HG02943 (cell line): Measurements from ENCODE around the gene UQCRQ.
A peak's percentile ranks its signal among the peaks of the same experiment; 100 is the strongest.

Experiments
- ATAC-seq: cut with Tn5 transposase; IDR thresholded peaks from one replicate; pipeline ENCODE4 v1.9.1; 2021; ENCODE audit warnings: mild to moderate bottlenecking, low read depth, moderate library complexity; ENCODE audit not compliant: unreplicated experiment

Gene UQCRQ

DNA sequence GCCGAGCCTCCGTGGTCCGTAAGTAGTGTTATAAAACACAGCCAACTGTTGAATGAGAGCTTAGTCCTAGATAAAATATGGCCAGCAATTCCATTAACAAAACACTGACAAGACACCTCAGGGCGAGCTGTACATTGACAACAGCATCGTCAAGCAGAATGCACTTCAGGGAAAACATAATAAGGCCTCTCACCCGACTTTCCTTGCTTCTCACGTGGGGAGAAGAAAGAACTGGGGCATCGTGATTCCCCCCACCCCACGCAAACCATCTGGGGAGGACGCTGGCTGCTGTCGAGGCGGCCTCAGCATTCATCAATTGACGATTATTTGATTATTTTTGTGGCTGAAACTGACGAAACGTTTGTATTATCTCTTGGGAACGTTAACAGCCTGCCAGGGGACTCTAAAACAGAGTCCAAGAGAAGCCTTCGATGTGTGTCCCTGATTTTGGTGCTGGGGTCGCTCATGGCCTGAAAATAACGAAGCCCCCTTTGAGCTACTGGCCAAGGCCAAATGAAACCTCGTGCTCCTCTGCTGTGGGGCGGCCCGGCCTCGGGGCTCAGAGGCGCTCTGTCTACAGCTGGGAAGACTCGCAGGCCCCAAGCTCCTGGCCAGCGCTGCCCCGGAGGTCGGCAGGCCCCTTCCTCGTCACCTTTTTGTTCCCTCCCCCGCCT is 637 bp upstream of the UQCRQ start:
- peak; percentile 25 for ATAC-seq

DNA sequence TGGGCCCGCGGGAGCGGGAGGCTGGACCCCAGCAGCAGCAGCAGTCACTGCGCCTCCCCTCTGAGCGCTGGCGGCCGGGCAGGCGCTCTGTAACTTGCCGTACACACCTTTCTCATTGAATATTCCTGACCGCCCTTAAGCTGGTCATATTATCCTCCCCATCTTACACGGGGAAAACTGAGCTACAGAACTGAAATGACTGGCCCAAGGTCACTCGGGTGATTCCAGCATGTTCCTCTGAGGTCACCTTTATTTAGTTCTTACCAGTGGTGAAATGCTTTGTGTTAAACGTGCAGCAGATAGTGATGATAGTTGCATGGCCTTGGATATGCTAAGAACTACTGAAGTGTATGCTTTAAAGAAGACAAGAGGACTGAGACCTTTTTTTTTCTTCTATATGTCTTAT is 607 bp downstream of the UQCRQ start:
- ATAC-seq, result no peak

DNA sequence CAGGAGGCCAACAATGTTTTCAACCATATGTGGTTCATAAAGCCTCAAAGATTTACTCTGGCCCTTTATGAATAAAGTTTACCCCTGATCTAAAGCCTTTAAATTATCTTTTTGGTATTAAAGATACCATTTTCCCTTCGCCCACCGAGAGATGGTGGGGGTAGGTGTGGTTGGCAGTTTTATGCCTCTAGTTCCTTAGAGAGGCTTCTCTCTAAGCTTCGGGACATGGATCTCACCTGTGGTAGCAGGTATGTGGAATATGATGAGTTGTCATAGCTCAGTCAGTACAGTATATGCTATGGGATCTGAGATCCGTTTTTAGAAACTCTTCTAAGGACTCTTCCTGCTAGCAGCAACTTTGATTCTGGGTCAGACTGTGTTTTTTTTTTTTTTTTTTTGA is 2.3 kb downstream of the UQCRQ start:
- no peak for ATAC-seq

DNA sequence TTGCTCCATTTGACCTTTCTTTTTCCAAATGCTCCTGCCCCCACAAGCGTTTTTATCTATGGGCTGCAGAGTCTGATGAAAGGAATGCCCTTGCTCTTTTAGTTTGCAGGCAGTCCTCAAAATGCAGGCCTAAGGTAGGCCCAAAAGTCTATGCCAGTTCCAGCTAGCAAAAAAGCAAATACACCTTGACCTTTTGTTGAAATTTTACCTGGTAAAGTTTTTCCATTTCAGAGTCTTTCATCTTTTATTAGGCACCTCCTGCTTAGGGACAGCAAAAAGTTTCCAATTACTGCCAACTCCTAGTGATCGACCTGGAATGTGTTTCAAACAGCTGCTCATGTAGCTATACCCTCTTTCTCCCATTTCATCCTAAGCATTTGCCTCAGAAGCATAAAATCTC is 4.4 kb downstream of the UQCRQ start:
- no peak for ATAC-seq

DNA sequence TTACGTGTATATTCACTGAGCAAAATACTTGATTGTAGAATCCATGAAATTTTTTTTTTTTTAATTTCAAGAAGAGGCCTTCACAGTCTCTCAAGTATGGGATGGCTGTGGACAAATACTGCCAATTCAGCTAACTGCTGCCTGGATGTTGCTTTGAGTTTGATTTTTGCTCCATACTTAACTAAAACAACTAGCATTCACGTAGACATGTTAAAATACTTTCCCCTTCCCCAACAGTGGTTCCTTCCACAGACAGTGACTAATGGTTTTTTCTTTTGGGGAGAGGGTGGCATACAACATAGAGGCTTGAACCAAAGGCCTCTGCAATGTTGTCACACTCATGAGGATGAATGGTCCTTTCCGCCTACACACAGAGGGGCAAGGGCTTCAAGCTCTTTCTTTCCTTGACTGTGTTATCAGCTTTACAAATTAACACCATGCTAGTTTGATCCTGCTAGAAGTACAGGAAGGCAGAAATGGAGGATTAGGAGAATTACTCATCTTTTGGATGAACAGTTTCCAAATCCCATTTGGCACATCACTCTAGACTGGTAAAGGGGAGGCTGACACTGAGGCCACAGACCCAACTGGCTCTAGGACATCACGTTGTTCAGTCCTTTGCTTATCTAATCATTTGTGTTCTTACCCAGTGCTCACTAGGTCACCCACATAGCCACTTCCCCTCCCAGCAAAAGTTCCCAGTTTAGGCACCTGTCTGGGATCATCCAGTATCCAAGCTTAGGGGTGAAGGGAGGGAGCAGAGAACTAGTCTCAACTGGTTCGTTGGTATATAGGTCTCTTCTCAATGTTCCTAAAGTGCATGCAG is 5.2 kb downstream of the UQCRQ start:
- ATAC-seq, result no peak

DNA sequence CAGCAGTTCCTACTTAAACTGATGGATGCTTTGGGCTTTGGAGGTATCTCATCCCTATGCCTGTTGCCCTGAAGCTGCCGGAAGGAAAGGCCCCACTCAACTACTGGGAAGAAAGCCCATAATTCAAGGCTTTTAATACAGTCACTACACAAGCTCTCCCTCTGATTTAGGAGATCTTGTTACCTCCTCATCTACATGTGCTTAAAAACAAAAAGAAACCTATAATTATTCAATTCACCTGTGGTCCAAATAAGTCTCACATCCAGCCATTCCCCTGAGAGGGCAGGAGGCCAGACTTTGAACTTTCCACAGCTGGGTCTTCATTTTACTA is 6.3 kb downstream of the UQCRQ start:
- ATAC-seq, result no peak

DNA sequence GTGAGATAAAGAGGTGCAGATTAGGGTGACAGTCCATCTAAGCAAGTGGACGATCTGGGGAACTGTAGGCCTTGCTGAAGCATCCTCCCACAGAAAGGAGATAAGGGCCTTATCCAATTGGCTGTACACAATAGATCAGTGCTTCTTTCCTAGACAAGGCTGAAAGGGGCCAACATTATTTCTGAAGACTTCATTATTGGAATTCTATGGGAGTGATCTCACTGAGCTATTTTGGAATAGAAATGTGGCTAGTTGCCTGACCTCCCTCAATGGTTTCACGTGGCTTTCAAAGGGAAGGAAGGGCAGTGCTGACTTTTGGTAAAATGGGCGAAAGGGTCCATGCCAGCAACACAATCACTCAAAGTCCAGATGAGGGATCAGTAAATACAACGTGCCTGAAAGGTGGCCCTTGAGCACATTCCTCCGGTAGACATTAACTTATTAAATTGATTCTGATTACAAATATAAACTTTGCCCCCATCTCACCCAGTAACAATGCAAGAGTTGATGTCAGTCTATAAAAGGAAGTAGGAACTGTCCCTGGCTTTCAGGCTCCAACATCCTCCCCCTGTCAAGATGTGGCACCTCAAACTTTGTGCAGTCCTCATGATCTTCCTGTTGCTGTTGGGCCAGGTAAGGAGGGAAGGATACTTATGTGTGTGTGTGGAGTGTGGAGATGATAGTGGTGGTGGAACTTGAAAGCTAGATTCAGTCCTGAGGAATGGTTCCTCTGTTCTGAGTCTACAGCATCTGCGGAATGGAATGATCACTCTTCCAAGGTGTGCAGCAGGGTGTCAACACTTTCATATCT is 6.9 kb downstream of the UQCRQ start, which contains the start of gene LEAP2:
LEAP2 (plus strand) TSS at position 550 of the 811 bp plus-strand sequence; CDS start at position 577, 27 bp downstream.
- ATAC-seq, result no peak

DNA sequence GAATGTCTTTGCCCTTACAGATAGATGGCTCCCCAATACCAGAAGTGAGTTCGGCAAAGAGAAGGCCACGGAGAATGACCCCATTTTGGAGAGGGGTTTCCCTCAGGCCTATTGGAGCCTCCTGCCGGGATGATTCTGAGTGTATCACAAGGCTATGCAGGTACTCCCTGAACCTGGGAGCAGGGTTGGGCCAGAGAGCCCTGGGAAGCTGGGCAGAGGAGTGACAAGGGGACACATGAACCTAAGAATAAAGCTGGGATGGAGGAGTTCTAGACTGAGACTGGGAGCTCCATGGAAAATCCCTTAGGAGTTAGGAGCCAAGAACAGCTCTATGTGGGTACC is 7.5 kb downstream of the UQCRQ start:
- no peak for ATAC-seq

DNA sequence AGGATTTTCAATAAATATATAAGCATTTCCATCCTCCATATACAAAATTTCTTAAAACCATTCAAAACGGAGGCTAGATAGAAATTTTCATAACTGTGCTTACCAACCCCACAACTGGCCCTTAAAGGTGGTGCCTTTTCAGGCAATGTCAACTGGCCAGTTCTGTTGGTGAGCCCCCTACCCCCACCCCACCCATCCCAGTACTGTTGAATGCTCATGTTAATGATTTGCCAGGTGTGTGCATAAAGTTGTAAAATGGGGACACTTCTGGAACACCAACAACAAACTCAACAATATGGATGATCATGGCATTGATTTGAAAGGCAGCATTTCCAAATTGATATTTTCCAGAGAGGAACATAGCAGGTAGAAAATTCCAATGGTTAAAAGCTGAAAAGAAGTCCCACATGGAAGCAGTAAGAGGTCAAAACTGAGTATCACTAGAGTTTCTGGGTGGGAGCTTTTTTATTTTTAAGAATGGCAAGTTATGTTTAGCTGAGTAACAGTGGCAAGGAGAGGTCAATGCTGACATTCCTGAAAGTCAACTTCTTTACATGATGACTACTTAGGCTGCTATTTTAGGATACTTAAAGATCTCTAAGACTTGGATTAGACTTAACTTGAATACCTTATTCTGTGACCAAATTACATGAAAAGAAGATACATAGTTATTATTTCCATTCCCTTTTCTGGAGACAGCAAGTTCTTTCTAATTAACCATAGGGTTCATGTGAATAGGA is 9.7 kb downstream of the UQCRQ start:
- ATAC-seq, result no peak

DNA sequence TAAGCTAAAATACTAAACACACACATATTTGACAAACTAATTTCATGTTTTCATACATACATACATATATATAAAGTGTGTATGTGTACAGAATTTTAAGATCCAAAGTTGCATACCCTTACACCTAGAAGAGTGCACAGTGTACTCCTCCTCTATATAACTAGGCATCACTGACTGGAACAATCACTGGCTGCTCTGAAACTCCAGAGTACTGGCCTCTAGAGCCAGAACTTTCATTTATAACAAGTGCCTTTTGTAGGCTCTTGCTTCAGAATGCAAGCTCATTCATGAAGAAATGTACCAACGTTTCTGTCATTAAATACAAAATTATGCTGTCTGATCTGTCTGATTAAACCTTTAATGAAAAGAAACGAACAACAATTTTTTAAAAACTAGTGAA is 11.0 kb downstream of the UQCRQ start:
- ATAC-seq, result no peak

DNA sequence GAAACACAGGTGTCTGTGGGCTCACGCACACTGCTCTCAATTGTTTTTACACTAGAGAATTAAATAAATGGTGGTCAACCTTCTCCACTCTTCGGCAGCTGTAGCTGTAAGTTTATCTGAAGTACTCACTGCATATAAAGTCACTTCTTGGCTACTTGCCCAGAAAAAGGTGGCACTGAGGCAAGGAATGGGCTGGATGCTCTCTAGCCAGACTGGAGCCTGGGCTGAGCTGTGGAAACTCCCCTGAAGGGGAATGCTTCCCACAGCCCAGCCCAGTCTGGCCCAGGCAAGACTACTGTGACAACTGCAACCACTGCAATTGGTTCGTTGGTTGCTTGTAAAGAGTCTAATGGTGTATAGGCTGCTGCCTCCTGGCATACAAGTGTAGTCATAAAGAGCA is 11.5 kb downstream of the UQCRQ start:
- ATAC-seq, result no peak

DNA sequence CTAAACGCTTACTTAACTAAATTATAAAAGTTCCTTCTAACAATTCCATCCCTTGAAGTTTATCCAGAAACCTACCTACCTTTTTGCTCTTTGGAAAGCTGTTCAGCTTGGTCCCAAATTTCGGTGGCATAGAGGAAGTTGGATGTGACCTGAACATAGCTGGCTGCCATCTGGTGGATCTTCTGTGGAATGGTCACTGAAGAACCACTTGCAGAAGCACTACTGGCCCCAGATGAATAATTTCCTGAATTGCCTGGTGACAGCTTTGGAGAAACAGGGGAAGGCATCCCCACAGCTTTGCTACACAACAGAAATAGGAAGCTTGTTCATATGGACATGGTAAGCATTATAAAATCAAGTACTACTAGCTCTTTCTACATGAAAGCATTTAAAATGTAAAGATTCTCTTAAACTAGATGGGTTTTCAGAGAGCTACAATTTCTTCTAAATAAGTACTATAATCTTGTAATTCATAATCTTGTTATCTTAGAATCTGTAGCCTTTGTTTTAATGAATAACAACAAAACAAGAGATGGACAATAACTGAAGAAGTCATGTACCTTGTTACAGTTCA is 16.9 kb downstream of the UQCRQ start:
- no peak for ATAC-seq

DNA sequence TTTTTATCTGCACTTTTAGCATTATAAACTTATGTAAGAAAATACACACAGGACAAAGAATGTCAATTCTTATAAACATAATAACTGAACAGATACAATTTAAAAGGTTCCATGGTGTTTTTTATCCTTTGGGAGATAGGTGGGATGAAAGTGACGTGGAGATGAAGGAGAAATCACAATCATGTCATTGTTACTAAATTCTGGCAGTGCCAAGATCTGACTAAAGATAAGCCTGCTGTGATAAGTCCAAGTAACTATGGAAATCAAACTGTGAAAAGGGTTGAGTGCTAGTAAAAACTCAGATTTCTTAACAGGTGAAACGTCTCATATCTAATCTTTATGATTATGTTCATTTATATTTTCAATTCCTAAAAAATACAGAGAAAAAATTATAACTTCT is 18.1 kb downstream of the UQCRQ start:
- ATAC-seq, result no peak

DNA sequence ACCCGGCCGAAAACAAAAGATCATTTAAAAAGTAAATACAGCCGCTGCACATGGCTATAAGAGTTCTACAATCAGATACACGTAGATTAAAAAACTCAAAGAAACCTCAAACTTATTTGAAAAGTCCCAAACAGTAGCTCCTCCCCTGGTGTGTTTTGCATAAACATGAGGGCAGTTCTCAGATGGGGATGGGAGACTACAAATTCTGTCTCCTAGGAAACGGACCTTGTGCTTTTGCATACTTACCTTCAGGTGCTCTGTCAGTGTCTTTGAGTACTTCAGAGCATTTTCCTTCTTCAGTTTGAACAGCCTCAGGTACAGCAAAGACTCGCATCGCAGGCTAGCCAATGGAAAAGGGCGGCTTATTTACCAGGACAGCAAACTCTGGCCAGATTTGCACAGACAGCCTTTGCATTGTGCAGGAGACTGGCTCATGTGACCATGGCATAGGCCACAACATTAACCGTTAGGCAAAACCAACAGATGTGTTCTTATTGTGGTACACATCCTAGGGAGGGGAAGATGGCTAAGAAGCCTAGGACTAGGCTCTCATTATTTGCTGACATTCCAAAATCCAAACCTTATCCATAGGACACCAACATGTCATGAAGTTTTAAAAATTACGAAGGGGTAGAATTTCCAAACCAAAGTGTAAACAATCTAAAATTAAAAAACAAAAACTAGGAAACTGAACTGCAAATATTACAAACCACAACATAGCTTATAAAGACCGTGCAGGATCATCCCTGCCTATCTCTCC is 19.8 kb downstream of the UQCRQ start:
- ATAC-seq, result no peak

DNA sequence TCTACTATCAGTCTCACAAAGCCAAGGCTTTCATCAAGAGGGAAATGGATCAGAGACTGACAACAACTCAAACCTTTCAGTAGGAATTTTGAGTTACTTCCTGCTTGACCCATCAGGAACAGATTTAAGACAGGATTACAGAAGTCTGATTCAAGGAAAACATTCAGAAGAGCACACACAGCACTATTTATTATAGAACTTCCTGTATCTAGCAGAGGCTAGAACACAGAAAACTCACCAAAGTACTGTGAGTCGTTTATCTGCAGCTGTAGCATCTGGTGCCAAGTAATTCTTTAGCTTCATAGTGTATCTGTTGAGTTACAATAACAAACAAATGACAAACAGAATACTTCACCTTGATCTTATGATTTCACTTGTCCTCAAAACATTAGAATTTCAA is 20.8 kb downstream of the UQCRQ start:
- ATAC-seq, result no peak

DNA sequence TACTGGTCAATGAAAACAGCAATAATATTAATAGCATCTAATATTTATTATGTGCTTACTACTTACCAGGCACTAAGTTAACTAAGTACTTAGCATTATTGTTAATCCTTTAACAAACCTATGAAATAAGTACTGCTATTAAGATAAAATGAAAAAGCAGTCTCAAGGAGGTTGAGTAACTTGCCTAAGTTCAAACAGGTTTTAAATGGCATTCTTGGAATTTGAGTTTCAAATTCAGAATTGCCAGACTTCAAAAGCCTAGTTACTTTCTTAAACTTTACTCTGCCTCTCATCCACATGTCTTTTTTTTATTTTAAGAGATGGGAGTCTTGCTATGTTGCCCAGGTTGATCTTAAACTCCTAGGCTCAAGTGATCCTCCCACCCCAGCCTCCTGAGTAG is 23.1 kb downstream of the UQCRQ start:
- no peak for ATAC-seq

DNA sequence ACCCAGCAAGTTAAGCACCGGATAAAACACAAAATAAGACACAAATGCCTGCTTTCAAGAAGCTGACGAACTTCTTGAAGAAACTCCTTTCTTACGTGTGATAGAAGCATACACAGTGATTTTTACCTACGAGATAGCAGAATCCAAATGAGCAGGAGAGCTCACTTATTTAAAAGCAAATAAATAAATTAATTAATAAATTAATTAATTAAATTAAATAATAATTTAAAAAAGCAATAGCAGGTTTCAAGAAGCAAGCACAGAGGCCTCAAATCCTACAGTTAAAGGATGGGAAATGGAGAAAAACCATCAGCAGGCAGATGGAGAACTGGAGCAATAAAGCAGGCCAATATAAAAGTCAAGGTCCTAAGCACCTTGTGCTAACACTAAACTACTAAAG is 24.4 kb downstream of the UQCRQ start:
- ATAC-seq, result no peak

DNA sequence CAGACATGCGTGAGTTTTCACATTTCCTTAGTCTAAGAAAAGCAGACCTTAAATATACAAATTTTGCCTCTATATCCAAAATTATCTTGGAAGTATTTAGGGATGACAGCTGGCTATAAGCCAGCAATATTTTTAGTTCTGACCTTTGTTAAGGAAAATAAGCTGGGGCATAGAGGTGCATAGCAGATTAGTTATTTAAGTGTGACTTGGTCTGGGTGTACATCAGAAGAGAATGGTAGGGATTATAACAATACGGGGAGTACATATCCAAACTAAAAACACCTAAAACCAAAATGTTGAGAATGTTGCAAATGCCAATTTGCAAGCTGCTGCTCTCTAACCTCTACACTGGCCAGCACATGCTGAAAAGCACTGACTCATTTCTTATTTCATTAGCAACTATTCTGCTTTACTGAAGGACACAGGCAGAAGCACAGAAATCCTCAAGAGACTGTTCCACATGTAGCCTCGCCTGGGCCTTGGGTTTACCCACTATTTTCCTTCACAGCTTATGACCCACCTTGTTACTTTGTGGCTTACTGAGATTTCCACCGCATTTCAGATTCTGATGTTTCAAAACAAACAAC is 29.4 kb downstream of the UQCRQ start:
- ATAC-seq, result no peak

DNA sequence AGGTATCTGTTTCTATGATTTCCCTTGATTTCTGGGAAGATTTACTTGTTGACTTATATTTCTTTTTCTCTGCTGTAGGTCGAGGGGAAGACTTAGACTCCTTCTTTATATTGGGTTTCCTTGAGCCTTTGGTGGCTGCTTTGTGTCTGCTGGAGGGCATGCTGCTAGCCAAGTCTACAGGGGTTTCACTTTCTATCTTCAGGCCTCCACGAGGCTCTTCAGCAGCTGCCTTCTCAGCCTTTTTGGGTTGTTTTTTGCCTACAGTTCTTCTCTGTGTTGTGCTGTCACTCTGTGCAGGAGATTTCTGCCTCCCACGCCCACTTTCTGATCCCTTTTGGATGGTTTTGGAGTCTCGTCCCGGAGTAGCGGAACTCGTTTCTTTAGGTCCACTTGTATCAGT is 30.2 kb downstream of the UQCRQ start:
- no peak for ATAC-seq
